ENCODE measurements around the gene TBX3.
"Not testable (repeated sequence)": the region's sequence is repeated elsewhere in the genome, so short reads cannot be mapped to it uniquely, and the experiment has no call there.

TBX3 gene

GRCh38 chr12:114684098-114684869 is at the start of gene TBX3:
TBX3 (minus strand) TSS chr12:114684175; CDS start chr12:114683200, 975 bp downstream.
- peak; percentile 9 to 13 for DNase-seq

DNA sequence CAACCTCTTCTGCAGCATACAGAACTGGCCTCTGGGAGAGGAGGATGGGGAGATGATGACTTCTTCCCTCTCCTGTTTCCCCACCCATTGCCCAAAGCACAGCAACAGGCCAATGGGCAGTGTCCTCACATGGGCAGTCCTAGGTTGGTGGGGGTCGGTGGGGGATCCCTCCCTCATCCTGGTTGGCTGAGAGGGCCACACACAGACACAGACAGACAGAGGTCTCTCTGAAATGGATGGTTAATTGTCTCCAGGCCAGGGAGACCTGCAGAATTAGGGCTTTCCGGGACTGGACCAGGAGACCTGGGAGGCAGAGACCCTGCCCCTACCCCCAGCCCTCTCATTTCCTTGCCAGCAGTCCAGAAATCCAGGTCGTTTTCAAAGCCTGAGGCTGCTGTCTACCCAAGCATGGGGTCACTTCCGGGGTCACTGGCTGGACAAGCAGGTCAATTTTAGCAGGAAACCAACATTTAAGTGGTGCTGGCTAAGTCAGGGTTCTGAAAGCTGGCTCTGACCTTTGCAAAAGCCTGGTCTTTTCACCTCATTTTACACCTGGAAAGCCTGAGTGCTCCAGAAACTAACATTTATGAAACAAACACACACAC is 48.6 kb upstream of the TBX3 start:
- DNase-seq: no peak

GRCh38 chr12:114729731-114730130 is 45.8 kb upstream of the TBX3 start:
- DNase-seq: no peak

GRCh38 chr12:114726092-114726710 is 42.2 kb upstream of the TBX3 start:
- DNase-seq: no peak

DNA sequence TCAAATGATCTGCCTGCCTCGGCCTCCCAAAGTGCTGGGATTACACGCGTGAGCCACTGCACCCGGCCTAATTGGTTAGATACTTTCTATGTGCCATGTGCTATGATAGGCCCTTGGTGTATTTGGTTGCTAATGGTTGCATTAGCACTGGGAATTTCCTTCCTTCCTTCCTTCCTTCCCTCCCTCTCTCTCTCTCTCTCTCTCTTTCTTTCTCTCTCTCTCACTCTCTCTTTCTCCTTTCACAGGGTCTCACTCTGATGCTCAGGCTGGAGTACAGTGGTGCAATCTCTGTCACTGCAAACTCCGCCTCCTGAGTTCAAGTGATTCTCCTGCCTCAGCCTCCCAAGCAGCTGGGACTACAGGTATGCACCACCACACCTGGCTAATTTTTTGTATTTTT is 38.2 kb upstream of the TBX3 start:
- DNase-seq: not testable (repeated sequence)

DNA sequence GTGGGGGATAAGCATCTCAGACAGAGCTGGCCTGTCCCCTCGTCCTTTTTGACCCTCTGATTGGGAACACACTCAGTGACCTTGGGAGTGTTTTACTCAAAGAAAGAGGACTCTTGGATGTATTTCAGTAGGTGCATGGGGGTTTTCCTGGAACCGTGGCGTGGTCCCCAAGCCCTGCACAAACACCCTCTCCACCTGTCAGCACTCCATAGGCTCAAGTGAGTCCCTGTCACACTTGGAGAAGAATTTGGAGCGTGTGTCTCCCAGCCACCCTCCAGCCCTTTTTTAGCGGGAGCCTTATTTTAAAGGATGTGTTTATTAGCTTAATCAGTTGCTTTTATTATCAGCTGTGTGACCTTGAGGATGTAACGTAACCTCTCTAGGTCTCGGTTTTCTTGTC is 37.3 kb upstream of the TBX3 start:
- no peak for DNase-seq

GRCh38 chr12:114713466-114714215 is 29.7 kb upstream of the TBX3 start:
- no peak for DNase-seq

DNA sequence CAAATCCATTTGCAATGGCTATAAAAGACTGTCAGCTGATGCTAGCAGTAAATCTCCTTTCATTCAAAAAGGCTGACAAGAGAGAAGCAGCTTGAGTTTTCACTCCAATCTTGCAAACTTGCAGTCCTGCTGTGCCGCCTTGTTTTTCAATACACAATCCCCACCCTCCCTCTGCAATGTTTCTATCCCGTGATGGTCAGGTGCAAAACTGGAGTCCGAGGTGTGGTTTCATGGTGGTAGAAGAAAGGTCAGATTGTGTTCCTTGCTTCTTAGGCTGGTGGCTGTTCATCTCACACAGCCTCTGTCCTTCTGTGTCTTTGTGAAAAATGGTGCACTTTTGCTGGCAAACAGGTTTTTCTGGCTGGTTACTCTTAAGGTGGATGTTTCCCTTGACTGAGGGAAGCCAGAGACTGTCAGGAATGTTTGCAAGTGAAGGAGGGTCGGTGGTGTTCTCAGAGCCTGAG is 27.7 kb upstream of the TBX3 start:
- no peak for DNase-seq

GRCh38 chr12:114710151-114710550 is 26.2 kb upstream of the TBX3 start:
- DNase-seq: no peak

DNA sequence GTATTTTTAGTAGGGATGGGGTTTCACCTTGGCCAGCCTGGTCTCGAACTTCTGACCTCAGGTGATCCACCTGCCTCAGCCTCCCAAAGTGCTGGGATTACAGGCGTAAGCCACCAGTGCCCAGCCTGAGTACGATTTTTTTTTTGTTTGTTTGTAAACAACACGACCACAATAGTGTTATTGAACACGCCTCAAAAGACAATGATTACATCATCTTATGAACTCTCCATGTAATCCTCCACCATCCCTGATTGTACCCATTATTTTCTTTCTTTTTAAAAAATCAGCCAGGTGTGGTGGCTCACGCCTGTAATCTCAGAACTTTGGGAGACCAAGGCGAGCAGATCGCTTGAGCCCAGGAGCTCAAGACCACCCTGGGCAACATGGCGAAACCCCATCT is 25.1 kb upstream of the TBX3 start:
- no peak for DNase-seq

GRCh38 chr12:114708598-114708997 is 24.6 kb upstream of the TBX3 start:
- DNase-seq: not testable (repeated sequence)

- DNase-seq: no peak
These were observed 20.1 kb upstream of the TBX3 start for GRCh38 chr12:114704096-114704495.

DNA sequence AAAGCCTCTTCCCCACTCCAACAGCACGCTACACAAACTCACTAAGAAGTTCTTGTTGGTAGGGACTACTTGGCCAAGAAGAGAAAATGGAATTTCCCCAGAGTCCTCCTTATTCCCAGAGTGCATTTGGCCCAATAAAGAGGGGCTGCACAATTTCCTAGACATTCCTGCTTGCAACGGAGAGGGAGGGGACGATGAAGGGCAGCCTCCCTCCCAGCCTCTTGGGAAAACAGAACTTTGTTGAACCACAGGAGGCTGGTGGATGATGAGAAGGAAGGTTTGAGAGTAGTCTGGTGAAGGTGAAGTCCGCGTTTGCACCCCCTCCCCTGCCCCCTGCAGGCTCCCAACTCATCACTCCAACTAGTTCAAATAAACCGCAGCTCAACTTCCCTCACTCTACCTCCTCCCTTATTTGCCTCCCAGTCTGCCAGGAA is 19.1 kb upstream of the TBX3 start:
- DNase-seq: no peak

- no peak for DNase-seq
These were observed 18.5 kb upstream of the TBX3 start for GRCh38 chr12:114702462-114702861.

GRCh38 chr12:114701553-114701952 is 17.6 kb upstream of the TBX3 start:
- DNase-seq: no peak

DNA sequence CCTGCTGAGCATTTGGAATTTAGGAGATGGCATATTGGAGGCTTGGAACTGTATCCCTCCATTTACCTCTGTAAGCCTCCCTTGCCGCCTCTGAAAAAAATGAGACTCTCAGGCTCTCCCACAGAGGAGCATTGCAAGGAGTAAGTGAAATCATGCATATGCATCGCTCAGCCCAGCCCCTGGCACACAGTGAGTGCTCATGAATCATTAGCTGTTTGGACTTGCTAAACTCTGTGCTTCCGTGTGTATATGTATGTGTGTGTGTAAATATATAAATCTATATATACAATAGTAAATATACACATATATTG is 17.1 kb upstream of the TBX3 start:
- DNase-seq: no peak

GRCh38 chr12:114700392-114701103 is 16.6 kb upstream of the TBX3 start:
- no peak for DNase-seq

GRCh38 chr12:114698566-114699163 is 14.7 kb upstream of the TBX3 start:
- DNase-seq: no peak

- DNase-seq: no peak
These were observed 14.0 kb upstream of the TBX3 start for GRCh38 chr12:114697741-114698565.

DNA sequence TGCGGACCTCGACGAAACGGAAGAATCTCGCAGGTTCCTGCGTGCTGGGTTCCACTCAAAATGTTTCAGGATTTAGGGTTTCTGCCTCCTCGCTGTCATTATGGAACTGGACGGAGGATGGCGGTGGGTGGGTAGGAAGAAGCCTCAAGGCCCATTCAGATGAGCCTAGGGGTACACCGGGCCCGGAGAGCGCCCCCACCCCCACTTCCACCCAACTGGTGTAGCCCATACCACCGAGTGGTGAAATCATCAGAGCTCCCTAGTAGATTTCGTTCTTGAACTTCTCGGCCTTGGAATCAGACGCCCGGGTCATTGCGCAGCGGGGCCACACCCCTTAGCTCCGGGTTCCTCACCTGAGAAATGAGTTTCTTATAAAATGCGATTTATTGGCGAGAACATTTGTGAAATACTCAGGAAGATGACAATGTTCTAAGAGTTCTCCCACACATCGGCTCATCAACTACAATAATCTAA is 13.3 kb upstream of the TBX3 start:
- no peak for DNase-seq

Measured in activated CD4-positive, alpha-beta T cell treated with anti-CD3 and anti-CD28 coated beads for 4 hours (primary cell).